Motor neuron (in vitro differentiated cells): Measurements from ENCODE around the gene KRTAP10-6. TPM values are rescaled to one million over a fixed set of nuclear protein-coding genes. Genes with fewer than 3 reads are reported as not detected.
"Not testable (repeated sequence)": the region's sequence is repeated elsewhere in the genome, so short reads cannot be mapped to it uniquely, and the experiment has no call there.

Experiments used
- ATAC-seq, 8 experiments: fragments of 200-7000 bp; cut with Tn5 transposase; replicated peaks in 6 of 8; 2 replicates each; pipeline ENCODE4 v1.8.0; 2021; ENCODE audit warnings: mild to moderate bottlenecking in 8 of 8, moderate library complexity in 8 of 8
- H3K27ac ChIP-seq, 2 donors: fragments of 250-450 bp; sonication (Bioruptor Pico); 2 replicates each; pipeline ENCODE4 v1.9.0; 2021; ENCODE audit warnings: antibody characterized with exemption in 2 of 2, mild to moderate bottlenecking in 2 of 2, moderate library complexity in 1 of 2
- H3K4me1 ChIP-seq, 2 donors: fragments of 250-450 bp; sonication (Bioruptor Pico); replicated peaks in 1 of 2; 2 replicates each; pipeline ENCODE4 v1.6.1; 2021; ENCODE audit warnings: antibody characterized with exemption in 2 of 2, mild to moderate bottlenecking in 2 of 2, moderate library complexity in 1 of 2
- H3K4me3 ChIP-seq, 5 donors: fragments of 250-450 bp; sonication (Bioruptor Pico); 2 replicates each; pipeline ENCODE4 v1.9.0; 2021; ENCODE audit warnings: antibody characterized with exemption in 5 of 5, mild to moderate bottlenecking in 5 of 5, moderate library complexity in 4 of 5
- WGBS, 10 experiments: fragments of 450-650 bp; shearing (Covaris generic); methylation state at CpG; one replicate each; pipeline ENCODE4 v1.0.0; 2022; 5-methylcytosine and 5-hydroxymethylcytosine counted together
- in situ Hi-C, 9 experiments: fragments of 400-800 bp; cut with MboI; loops; one replicate each; pipeline ENCODE4 v1.15.0; 2021; ENCODE audit warnings: low sequenced_read_pairs in 9 of 9, low pct_unique_long_range_greater_than_20kb in 2 of 9; ENCODE audit not compliant: unreplicated experiment in 9 of 9
- total RNA-seq, 8 experiments: library from RNA; unstranded; fragments of 300-600 nt; gene quantifications; 2 replicates each; pipeline versions ENCODE4 v1.2.3 to v1.2.4, GENCODE V29; 2022

The KRTAP10-6 gene
- total RNA-seq, 8 experiments from 2014 or later = 0.23 to 0.71 (median 0.35) TPM; not detected in 4

GRCh38 chr21:44601091-44601490 is 8.8 kb upstream of the KRTAP10-6 start:
- H3K4me1 ChIP-seq, H3K27ac ChIP-seq, H3K4me3 ChIP-seq, in situ Hi-C loops: not testable (repeated sequence)
- no CpG with 5 or more reads among the region's 10 CpGs for WGBS, 10 experiments
- ATAC-seq = peak in 1 of 8 experiments; percentile 65

- in situ Hi-C loops, ATAC-seq, H3K4me3 ChIP-seq, H3K4me1 ChIP-seq, H3K27ac ChIP-seq: not testable (repeated sequence)
- 33 to 93% (median 65%) methylated on average over 2 to 7 of the region's 23 CpGs; no CpG with 5 or more reads in 5 of the 10 experiments for WGBS, 10 experiments
Measured at GRCh38 chr21:44600118-44600978, 8.0 kb upstream of the KRTAP10-6 start, which contains the start of gene KRTAP10-7. TSS of gene KRTAP10-7 (plus strand) at chr21:44600597. CDS start at chr21:44600622, 25 bp downstream.

DNA sequence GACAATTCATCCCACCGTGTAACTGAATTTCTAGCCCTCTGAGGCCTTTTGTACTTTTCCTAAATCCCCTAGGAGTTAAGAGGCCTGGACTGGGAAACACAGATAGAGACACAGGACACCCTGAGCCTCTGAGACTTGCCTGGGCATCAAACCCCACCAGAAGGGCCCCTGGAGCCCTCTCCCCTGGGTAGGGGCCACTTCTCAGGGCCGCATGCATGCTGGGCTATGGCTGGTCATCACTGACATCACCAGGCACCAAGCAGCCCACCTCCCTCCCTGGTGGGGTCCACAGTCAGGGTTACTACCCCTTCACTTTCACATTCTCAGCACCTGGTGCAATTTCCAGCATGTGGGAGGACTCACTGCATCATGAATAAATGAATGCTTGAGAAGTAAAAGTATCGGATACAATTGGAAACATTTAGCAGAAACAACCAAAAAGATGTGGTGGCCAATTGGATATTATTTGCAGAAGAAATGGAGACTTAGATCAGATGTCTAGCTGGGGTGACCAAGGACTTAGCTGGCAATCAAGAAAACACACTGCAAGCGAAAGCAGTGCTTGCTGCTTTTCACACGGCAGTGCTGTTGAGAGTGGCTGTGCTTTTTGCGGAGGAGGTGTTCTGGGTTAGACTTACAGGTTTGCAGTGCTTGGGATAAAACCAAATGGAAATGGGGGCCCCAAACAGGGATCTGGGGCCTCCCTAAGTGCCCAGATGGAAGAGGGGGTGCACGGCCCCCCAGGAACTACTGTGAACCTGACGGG is 7.1 kb upstream of the KRTAP10-6 start:
- Histone ChIP-seq H3K4me1 (no peaks in the 10 kb centered on the region), H3K4me3 (no peak overlapping the region), H3K27ac (no peak overlapping the region)
- ATAC-seq = no peak
- in situ Hi-C loops = no loop called here
- 45 to 94% (median 85%) methylated on average over 2 to 5 of the region's 8 CpGs; no CpG with 5 or more reads in 2 of the 10 experiments for WGBS, 10 experiments

DNA sequence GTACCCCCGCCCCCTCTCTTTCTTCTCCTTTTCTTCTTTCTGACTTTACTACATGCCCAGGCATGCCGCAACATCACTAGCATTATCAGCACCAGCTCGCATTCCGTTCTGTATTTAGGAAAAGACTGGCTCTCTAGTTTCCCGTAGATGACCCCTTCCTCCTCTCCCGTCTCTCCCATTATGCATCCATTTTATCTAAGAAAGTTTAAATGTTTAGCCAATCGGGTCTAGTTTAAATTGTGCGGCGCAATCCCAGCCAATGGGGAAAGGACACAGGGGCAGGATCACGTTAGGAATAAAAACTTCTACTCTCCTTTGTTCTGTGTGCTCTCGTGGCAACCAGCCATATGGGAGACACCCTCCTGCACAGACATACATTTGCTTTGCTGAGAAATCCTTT is 5.8 kb upstream of the KRTAP10-6 start:
- in situ Hi-C loops = no loop called here
- peak in 4 of 8 experiments; percentile 23 to 45 (median 36) for ATAC-seq
- 20 to 88% (median 65%) methylated on average over 5 to 10 of the region's 11 CpGs for WGBS, 10 experiments
- peak overlapping the region in 1 of 2 donors; percentile 40 for H3K27ac ChIP-seq
- no peak overlapping the region for H3K4me3 ChIP-seq
- H3K4me1 ChIP-seq = no peaks in the 10 kb centered on the region

- Histone ChIP-seq H3K4me3 (no peak overlapping the region), H3K27ac (no peak overlapping the region), H3K4me1 (no peaks in the 10 kb centered on the region)
- ATAC-seq = no peak
- in situ Hi-C loops = no loop called here
- WGBS, 10 experiments = 4 to 100% (median 57%) methylated on average over 1 to 5 of the region's 9 CpGs; no CpG with 5 or more reads in 2 of the 10 experiments
Measured at GRCh38 chr21:44596068-44596725, 3.9 kb upstream of the KRTAP10-6 start.

- ATAC-seq = peak in 2 of 8 experiments; percentile 34 to 91
- WGBS, 10 experiments = 6 to 100% (median 85%) methylated on average over 2 to 6 of the region's 6 CpGs; no CpG with 5 or more reads in 4 of the 10 experiments
- Histone ChIP-seq H3K4me1 (no peaks in the 10 kb centered on the region), H3K4me3 (no peak overlapping the region), H3K27ac (no peak overlapping the region)
- in situ Hi-C loops = no loop called here
Measured at GRCh38 chr21:44595524-44595923, 3.2 kb upstream of the KRTAP10-6 start.

DNA sequence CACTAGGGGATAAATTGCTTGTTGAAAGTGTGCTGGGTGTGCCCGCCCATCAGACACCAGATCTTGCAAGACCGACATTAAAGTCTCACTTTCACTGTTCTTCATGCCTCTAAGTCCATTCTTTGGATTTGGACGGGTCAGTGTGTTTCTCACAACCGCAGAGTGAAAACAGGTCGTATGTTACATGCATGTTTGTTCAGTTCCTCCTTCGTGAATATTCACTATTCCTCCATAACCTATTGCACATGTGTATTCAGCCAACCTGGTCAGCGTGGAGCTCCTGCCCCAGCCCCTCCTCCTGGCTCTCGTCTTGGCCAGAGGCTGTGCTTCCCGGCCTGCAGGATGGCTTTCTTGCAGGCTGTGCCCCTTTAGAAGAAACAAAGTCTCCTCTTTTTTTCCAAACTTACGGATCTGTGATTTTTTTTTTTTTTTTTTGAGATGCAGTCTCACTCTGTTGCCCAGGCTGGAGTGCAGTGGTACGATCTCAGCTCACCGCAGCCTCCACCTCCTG is 2.2 kb upstream of the KRTAP10-6 start:
- H3K27ac ChIP-seq = no peak overlapping the region
- no peaks in the 10 kb centered on the region for H3K4me1 ChIP-seq
- peak in 1 of 8 experiments; percentile 44 for ATAC-seq
- 39 to 100% (median 77%) methylated on average over 2 to 10 of the region's 12 CpGs; no CpG with 5 or more reads in 1 of the 10 experiments for WGBS, 10 experiments
- H3K4me3 ChIP-seq = no peak overlapping the region
- in situ Hi-C loops = no loop called here

DNA sequence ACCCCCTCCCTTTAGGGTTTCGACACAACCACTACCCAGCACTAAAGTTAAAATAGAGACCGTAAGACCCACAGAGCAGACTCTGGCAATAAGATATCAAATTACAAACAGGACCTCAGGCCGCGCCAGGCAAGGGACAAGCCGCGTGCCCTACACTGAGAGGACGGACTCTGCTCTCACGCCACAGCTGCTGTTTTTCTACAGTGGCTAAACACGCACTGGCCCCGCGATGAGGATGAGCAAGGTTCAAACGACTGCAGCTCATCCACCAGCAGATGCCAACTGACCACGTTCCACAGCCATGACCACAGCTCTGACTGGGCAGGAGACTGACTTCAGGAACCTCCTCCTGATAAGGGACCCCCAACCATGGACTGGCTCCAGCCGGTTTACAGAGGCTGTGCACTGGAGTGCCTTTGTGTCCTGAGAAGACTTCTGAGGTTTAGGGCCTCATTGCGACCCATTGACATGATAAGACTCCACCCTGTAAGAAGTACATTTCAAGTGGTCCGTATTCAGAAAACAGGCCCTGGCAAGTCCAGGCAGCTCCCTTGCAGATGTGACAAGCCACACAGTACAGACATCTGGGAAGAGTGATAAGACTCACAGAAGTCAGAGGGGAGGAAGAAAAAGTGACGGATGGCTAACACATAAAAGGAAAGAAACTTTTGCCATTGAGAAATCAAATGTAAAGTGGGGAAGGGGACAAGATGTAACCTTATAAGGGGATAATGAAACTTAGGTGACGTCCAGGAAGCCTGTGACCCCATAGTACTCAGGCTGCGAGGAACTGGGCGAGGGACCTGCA is 1.5 kb upstream of the KRTAP10-6 start:
- 29 to 100% (median 85%) methylated on average over 1 to 10 of the region's 20 CpGs; no CpG with 5 or more reads in 1 of the 10 experiments for WGBS, 10 experiments
- no peaks in the 10 kb centered on the region for H3K4me1 ChIP-seq
- in situ Hi-C loops = no loop called here
- peak in 1 of 8 experiments; percentile 78 for ATAC-seq
- no peak overlapping the region for H3K27ac ChIP-seq
- H3K4me3 ChIP-seq = no peak overlapping the region

DNA sequence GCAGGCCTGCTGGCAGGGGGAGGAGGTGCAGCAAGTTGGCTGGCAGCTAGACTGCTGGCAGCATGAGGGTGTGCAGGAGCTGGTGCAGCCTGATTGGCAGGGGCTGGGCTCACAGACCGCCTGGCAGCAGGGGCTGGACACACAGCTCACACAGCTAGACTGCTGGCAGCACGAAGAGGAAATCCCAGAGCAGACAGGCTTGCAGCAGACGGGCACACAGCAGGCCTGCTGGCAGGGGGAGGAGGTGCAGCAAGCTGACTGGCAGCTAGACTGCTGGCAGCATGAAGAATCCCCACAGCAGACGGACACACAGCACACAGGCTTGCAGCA is 539 bp downstream of the KRTAP10-6 start:
- ATAC-seq, in situ Hi-C loops: not testable (repeated sequence)
- WGBS, 10 experiments = no CpG with 5 or more reads among the region's 4 CpGs

DNA sequence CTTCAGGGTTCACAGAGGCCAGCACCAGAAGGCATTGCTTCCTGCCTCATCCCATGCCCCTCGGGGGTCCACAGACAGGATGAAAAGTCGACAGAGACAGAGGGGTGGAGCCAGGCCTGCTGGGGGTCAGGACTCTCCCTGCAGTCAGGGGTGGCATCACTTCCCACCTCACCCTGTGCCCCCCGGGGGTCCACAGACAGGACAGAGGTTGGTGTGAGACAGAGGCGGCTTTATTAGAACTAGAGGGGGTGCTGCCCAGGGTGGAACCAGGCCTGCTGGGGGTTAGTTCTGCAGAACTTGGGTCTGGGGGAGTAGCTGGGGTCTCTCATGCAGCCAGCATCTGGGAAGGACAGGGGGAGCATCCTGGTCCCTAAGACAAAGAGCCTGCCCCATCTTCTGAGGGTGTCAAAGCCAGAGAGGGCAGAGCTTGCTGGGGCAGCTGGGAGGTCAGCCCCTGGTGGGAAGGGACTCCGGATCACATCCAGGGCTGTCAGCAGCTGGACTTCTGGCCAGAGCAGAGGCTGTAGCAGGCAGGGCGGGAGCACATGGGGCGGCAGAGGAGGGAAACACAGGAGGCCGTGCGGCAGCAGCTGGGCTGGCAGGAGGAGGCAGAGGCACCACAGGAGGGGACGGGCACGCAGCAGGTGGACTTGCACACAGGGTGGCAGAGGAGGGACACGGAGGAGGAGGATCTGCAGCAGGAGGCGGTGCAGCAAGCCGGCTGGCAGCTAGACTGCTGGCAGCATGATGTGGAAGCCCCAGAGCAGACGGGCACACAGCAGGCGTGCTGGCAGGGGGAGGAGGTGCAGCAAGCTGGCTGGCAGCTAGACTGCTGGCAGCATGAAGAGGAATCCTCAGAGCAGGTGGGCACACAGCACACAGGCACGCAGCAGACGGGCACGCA is 1.2 kb downstream of the KRTAP10-6 start:
- in situ Hi-C loops, ATAC-seq, H3K4me3 ChIP-seq, H3K27ac ChIP-seq, H3K4me1 ChIP-seq: not testable (repeated sequence)
- WGBS, 10 experiments = 0% methylated on average over 1 of the region's 19 CpGs; no CpG with 5 or more reads in 9 of the 10 experiments

More for the DNA sequence above, 539 bp downstream of the KRTAP10-6 start:
- not testable (repeated sequence) for H3K4me1 ChIP-seq, H3K4me3 ChIP-seq, H3K27ac ChIP-seq

GRCh38 chr21:44590311-44590721 is 2.0 kb downstream of the KRTAP10-6 start:
- in situ Hi-C loops = no loop called here
- no peak for ATAC-seq
- no peaks in the 10 kb centered on the region for H3K4me1 ChIP-seq
- no peak overlapping the region for H3K27ac ChIP-seq
- H3K4me3 ChIP-seq = no peak overlapping the region
- WGBS, 10 experiments = no CpG with 5 or more reads among the region's 10 CpGs
